GM18858 (cell line): ENCODE measurements around the gene AMACR.

Experiments used
- ATAC-seq: cut with Tn5 transposase; IDR thresholded peaks from one replicate; pipeline ENCODE4 v1.9.1; 2021; ENCODE audit not compliant: unreplicated experiment

AMACR gene

GRCh38 chr5:34007621-34008600 lies at the start of gene AMACR:
AMACR (minus strand) TSS chr5:34008050; CDS start chr5:34008019, 31 bp downstream.
- ATAC-seq, result peak; percentile 87

- ATAC-seq, result no peak
Observed at GRCh38 chr5:34057569-34057968, 49.7 kb upstream of the AMACR start.

- ATAC-seq, result no peak
Observed at GRCh38 chr5:34057118-34057517, 49.3 kb upstream of the AMACR start.

- ATAC-seq, result no peak
Observed at GRCh38 chr5:34055667-34056066, 47.8 kb upstream of the AMACR start.

GRCh38 chr5:34054400-34054729 lies 46.5 kb upstream of the AMACR start:
- ATAC-seq, result no peak

- ATAC-seq, result no peak
Observed at GRCh38 chr5:34053571-34054399, 45.9 kb upstream of the AMACR start.

GRCh38 chr5:34053133-34053532 lies 45.3 kb upstream of the AMACR start:
- ATAC-seq, result no peak

GRCh38 chr5:34051374-34051980 lies 43.6 kb upstream of the AMACR start:
- no peak for ATAC-seq

- no peak for ATAC-seq
Observed at GRCh38 chr5:34047774-34048572, 40.1 kb upstream of the AMACR start.

GRCh38 chr5:34047143-34047542 lies 39.3 kb upstream of the AMACR start:
- ATAC-seq, result no peak

GRCh38 chr5:34045996-34046395 lies 38.1 kb upstream of the AMACR start:
- ATAC-seq, result no peak

GRCh38 chr5:34045023-34045422 lies 37.2 kb upstream of the AMACR start:
- no peak for ATAC-seq

GRCh38 chr5:34043099-34043876 lies 35.4 kb upstream of the AMACR start, which contains the start of gene C1QTNF3:
C1QTNF3 (minus strand) TSS chr5:34043213; CDS start chr5:34043125, 88 bp downstream.
- ATAC-seq, result no peak

GRCh38 chr5:34042321-34042720 lies 34.5 kb upstream of the AMACR start:
- ATAC-seq, result no peak

GRCh38 chr5:34041247-34041972 lies 33.6 kb upstream of the AMACR start:
- ATAC-seq, result no peak

- no peak for ATAC-seq
Observed at GRCh38 chr5:34040472-34040871, 32.6 kb upstream of the AMACR start.

GRCh38 chr5:34039398-34040157 lies 31.7 kb upstream of the AMACR start:
- no peak for ATAC-seq

GRCh38 chr5:34038838-34039237 lies 31.0 kb upstream of the AMACR start:
- no peak for ATAC-seq
